ENCODE results near the gene ARMC7. TPM values are rescaled to one million over a fixed set of nuclear protein-coding genes. Genes with fewer than 3 reads are reported as not detected.

ARMC7 gene
- total and polyA plus RNA-seq, 10 of the 15 experiments (the other 5 are each of a cell fraction or from before 2014, with no cell fraction given) = 1.5 to 19.8 (median 6.3) TPM

- FAIRE-seq (no peak), DNase-seq (ENCODE audit: low read depth, low spot score) (no peak), ATAC-seq (no peak)
- SMC1A ChIA-PET (ENCODE audit: uncharacterized antibody, unreplicated experiment) = interaction anchor here (0.6 to 1.2 kb wide), 2 partner anchors 101 to 138 kb away, joined by 3 to 4 read pairs; no protein-coding TSS in a partner anchor
- POLR2A ChIA-PET = no interaction called here
- no TSS peak for BruUV-seq (replicated peaks)
- Histone ChIP-seq H3K4me2 (ENCODE audit: control insufficient read depth, insufficient read depth) (no peak overlapping the region), H4K20me1 (ENCODE audit: control insufficient read depth, insufficient read depth) (no peaks in the 10 kb centered on the region), H3K4me3 (no peak overlapping the region), H3K79me2 (ENCODE audit: control insufficient read depth, insufficient read depth, low read length) (no peaks in the 10 kb centered on the region), H2AFZ (ENCODE audit: control insufficient read depth, low read depth, low read length) (no peak overlapping the region), H3K9me3 (replicated peaks; ENCODE audit: control insufficient read depth, insufficient read depth, low read length) (no peaks in the 10 kb centered on the region), H3K36me3 (ENCODE audit: control insufficient read depth in 2 of 2, insufficient read depth in 2 of 2, low read length in 1 of 2) (peaks cover 4 to 16% of the 10 kb centered on the region in 2 experiments; a peak in 3 of 4 replicates), H3K27me3 (replicated peaks in 1 of 2; ENCODE audit: control insufficient read depth in 2 of 2, insufficient read depth in 2 of 2, low read length in 1 of 2) (no peaks in the 10 kb centered on the region), H3K27ac (ENCODE audit: control insufficient read depth, insufficient read depth) (no peak overlapping the region), H3K9ac (ENCODE audit: control insufficient read depth, insufficient read depth, low read length) (no peak overlapping the region), H3K4me1 (ENCODE audit: control insufficient read depth, insufficient read depth, low read length) (peaks cover 15% of the 10 kb centered on the region)
- CTCF ChIA-PET = interaction anchor here (1.6 kb wide), 1 partner anchor 49 kb away, joined by 3 read pairs; no protein-coding TSS in a partner anchor
- RAD21 ChIA-PET (ENCODE audit: unreplicated experiment) = interaction anchor here (1.5 kb wide), 1 partner anchor 102 kb away, joined by 4 read pairs; no protein-coding TSS in a partner anchor
- in situ Hi-C loops (cut with MboI) (no loop called here), intact Hi-C loops (cut with micrococcal nuclease; ENCODE audit: unreplicated experiment) (no loop called here)
- TF ChIP-seq STAT1 (conservative IDR thresholded peaks at IDR 0.05) (no peak), FOXM1 (IDR thresholded peaks at IDR 0.05; ENCODE audit: low read depth, low read length) (no peak), RCOR1 (conservative IDR thresholded peaks at IDR 0.05; ENCODE audit: low read depth, low read length) (no peak)
- WGBS (ENCODE audit: insufficient coverage, insufficient replicate concordance, low lambda C conversion rate, missing lambda C conversion rate) = 89% methylated on average over 13 of the region's 13 CpGs
These were observed 46.6 kb upstream of the ARMC7 start for GRCh38 chr17:75063201-75063600.

DNA sequence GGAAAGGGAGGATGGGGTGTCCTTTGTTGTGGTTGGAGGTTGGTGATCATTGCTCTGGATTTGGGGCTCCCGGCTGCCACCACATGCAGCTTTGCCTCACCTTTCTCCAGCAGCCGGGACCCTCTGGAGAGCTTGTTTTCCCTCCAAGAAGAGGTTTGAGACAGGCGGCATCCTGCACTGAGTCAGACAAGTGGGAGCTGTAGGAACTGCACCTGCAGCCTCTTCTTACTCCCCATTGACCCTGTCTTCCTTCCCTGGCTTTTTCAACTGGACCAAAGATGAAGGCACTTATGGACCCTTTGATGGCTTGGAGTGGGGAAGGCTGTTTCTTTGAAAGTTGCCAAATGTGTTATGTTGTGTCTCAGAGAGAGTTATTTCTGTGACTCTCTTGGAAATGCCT is 46.1 kb upstream of the ARMC7 start:
- Histone ChIP-seq H3K9ac (ENCODE audit: control insufficient read depth, insufficient read depth, low read length) (no peak overlapping the region), H3K9me3 (replicated peaks; ENCODE audit: control insufficient read depth, insufficient read depth, low read length) (no peaks in the 10 kb centered on the region), H3K4me2 (ENCODE audit: control insufficient read depth, insufficient read depth) (no peak overlapping the region), H3K4me3 (no peak overlapping the region), H3K79me2 (ENCODE audit: control insufficient read depth, insufficient read depth, low read length) (no peaks in the 10 kb centered on the region), H3K27me3 (replicated peaks in 1 of 2; ENCODE audit: control insufficient read depth in 2 of 2, insufficient read depth in 2 of 2, low read length in 1 of 2) (no peaks in the 10 kb centered on the region), H3K4me1 (ENCODE audit: control insufficient read depth, insufficient read depth, low read length) (peaks cover 15% of the 10 kb centered on the region), H3K36me3 (ENCODE audit: control insufficient read depth in 2 of 2, insufficient read depth in 2 of 2, low read length in 1 of 2) (peaks cover 4 to 16% of the 10 kb centered on the region in 2 experiments; a peak in 3 of 4 replicates), H3K27ac (ENCODE audit: control insufficient read depth, insufficient read depth) (no peak overlapping the region), H2AFZ (ENCODE audit: control insufficient read depth, low read depth, low read length) (no peak overlapping the region), H4K20me1 (ENCODE audit: control insufficient read depth, insufficient read depth) (no peaks in the 10 kb centered on the region)
- ChIA-PET SMC1A (ENCODE audit: uncharacterized antibody, unreplicated experiment) (interaction anchor here (0.6 to 1.2 kb wide), 2 partner anchors 102 to 138 kb away, joined by 3 to 4 read pairs; no protein-coding TSS in a partner anchor), POLR2A (no interaction called here), RAD21 (ENCODE audit: unreplicated experiment) (interaction anchor here (1.5 kb wide), 1 partner anchor 102 kb away, joined by 4 read pairs; no protein-coding TSS in a partner anchor), CTCF (no interaction called here)
- no peak for DNase-seq (ENCODE audit: low read depth, low spot score)
- no peak for ATAC-seq
- BruUV-seq (replicated peaks) = no TSS peak
- FAIRE-seq = no peak
- intact Hi-C loops (cut with micrococcal nuclease; ENCODE audit: unreplicated experiment) (no loop called here), in situ Hi-C loops (cut with MboI) (no loop called here)
- WGBS (ENCODE audit: insufficient coverage, insufficient replicate concordance, low lambda C conversion rate, missing lambda C conversion rate) = 100% methylated on average over 3 of the region's 3 CpGs
- TF ChIP-seq ZSCAN29 (IDR thresholded peaks at IDR 0.05) (no peak), PBX3 (IDR thresholded peaks at IDR 0.05; ENCODE audit: insufficient replicate concordance, low read depth, low read length) (no peak), MTA2 (IDR thresholded peaks at IDR 0.05; ENCODE audit: low read depth) (no peak), MEF2B (IDR thresholded peaks at IDR 0.05; ENCODE audit: partially characterized antibody, poor library complexity, severe bottlenecking) (no peak), ZBTB33 (IDR thresholded peaks at IDR 0.05) (no peak), POLR2A (IDR thresholded peaks at IDR 0.05; ENCODE audit: low read depth, low read length) (no peak), STAT3 (IDR thresholded peaks at IDR 0.05; ENCODE audit: low read depth, low read length) (no peak), BMI1 (IDR thresholded peaks at IDR 0.05; ENCODE audit: borderline replicate concordance) (no peak)
- TF ChIP-seq, protein P1, sequence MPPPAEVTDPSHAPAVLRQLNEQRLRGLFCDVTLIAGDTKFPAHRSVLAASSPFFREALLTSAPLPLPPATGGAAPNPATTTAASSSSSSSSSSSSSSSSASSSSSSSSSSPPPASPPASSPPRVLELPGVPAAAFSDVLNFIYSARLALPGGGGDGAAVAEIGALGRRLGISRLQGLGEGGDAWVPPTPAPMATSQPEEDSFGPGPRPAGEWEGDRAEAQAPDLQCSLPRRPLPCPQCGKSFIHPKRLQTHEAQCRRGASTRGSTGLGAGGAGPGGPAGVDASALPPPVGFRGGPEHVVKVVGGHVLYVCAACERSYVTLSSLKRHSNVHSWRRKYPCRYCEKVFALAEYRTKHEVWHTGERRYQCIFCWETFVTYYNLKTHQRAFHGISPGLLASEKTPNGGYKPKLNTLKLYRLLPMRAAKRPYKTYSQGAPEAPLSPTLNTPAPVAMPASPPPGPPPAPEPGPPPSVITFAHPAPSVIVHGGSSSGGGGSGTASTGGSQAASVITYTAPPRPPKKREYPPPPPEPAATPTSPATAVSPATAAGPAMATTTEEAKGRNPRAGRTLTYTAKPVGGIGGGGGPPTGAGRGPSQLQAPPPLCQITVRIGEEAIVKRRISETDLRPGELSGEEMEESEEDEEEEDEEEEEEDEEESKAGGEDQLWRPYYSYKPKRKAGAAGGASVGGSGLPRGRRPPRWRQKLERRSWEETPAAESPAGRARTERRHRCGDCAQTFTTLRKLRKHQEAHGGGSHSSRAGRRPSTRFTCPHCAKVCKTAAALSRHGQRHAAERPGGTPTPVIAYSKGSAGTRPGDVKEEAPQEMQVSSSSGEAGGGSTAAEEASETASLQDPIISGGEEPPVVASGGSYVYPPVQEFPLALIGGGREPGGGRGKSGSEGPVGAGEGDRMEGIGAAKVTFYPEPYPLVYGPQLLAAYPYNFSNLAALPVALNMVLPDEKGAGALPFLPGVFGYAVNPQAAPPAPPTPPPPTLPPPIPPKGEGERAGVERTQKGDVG (CRISPR knock-in tag; IDR thresholded peaks at IDR 0.05) = no peak

All from GM12878 (cell line).